Measurements from ENCODE around the gene LTBP4.
"Not testable (repeated sequence)": the region's sequence is repeated elsewhere in the genome, so short reads cannot be mapped to it uniquely, and the experiment has no call there.

The LTBP4 gene

GRCh38 chr19:40612831-40613689, 11.9 kb downstream of the LTBP4 start:
- peak; percentile 65 for DNase-seq

GRCh38 chr19:40613690-40614621, 12.8 kb downstream of the LTBP4 start:
- DNase-seq: peak; percentile 75

- peak; percentile 90 for DNase-seq
Observed at GRCh38 chr19:40614622-40615411, 13.6 kb downstream of the LTBP4 start.

- DNase-seq: no peak
Observed at GRCh38 chr19:40616178-40616577, 15.0 kb downstream of the LTBP4 start.

- DNase-seq: no peak
Observed at GRCh38 chr19:40616941-40617340, 15.8 kb downstream of the LTBP4 start.

GRCh38 chr19:40617961-40618360, 16.8 kb downstream of the LTBP4 start:
- DNase-seq: no peak

GRCh38 chr19:40619333-40620160, 18.4 kb downstream of the LTBP4 start:
- DNase-seq: no peak

GRCh38 chr19:40620161-40620485, 19.0 kb downstream of the LTBP4 start:
- no peak for DNase-seq

- DNase-seq: no peak
Observed at GRCh38 chr19:40621283-40621682, 20.1 kb downstream of the LTBP4 start.

GRCh38 chr19:40621966-40622772, 21.0 kb downstream of the LTBP4 start:
- DNase-seq: no peak

- DNase-seq: no peak
Observed at GRCh38 chr19:40622773-40623075, 21.6 kb downstream of the LTBP4 start.

- no peak for DNase-seq
Observed at GRCh38 chr19:40623403-40624251, 22.5 kb downstream of the LTBP4 start.

GRCh38 chr19:40624369-40625153, 23.4 kb downstream of the LTBP4 start:
- not testable (repeated sequence) for DNase-seq

GRCh38 chr19:40625406-40626120, 24.4 kb downstream of the LTBP4 start:
- no peak for DNase-seq

GRCh38 chr19:40626918-40627317, 25.7 kb downstream of the LTBP4 start:
- DNase-seq: no peak

- DNase-seq: no peak
Observed at GRCh38 chr19:40627486-40628279, 26.5 kb downstream of the LTBP4 start.

- no peak for DNase-seq
Observed at GRCh38 chr19:40629346-40629745, 28.2 kb downstream of the LTBP4 start.

GRCh38 chr19:40630571-40631160, 29.5 kb downstream of the LTBP4 start:
- no peak for DNase-seq

All from T1000 (cell line).